SK-N-SH (cell line): Measurements from ENCODE around the gene COL5A1. TPM values are rescaled to one million over a fixed set of nuclear protein-coding genes. Genes with fewer than 3 reads are reported as not detected.

Experiments
- CTCF ChIA-PET: fragments of 300-600, 350-600 bp; formaldehyde crosslinking; extraction: SDS; loops from one replicate; lab custom pipeline; 2021; lab: Yijun Ruan, JAX
- POLR2A ChIA-PET: fragments of 350-600 bp; sonication (Branson Sonifier 250); formaldehyde crosslinking; extraction: SDS; loops from one replicate; lab custom pipeline; 2020; ENCODE audit warnings: antibody characterized with exemption, inconsistent platforms; lab: Yijun Ruan, JAX
- DNase-seq: peaks from one replicate; pipeline ENCODE4 v3.0.0; 2012
- H2AFZ ChIP-seq: fragments of 200-600 bp; sonication (generic); 2 replicates; pipeline ENCODE4 v1.8.1; 2016; ENCODE audit warnings: antibody characterized with exemption, mild to moderate bottlenecking, low read depth
- H3F3A ChIP-seq: fragments of 200-600 bp; sonication (generic); replicated peaks from 2 replicates; pipeline ENCODE3; 2016; ENCODE audit warnings: antibody characterized with exemption, mild to moderate bottlenecking; ENCODE audit not compliant: insufficient read depth
- H3K27ac ChIP-seq, 2 experiments: fragments of 200-500 bp in 1 of 2; fragments of 200-600 bp in 1 of 2; sonication (Bioruptor generic) in 1 of 2; sonication (generic), shearing (Covaris generic) in 1 of 2; 2 replicates each; pipeline versions ENCODE4 v1.5.1 to v1.6.1; 2014 to 2016; ENCODE audit warnings: low read depth in 2 of 2, inconsistent platforms in 1 of 2, low read length in 1 of 2, mild to moderate bottlenecking in 1 of 2, mixed read lengths in 1 of 2
- H3K27me3 ChIP-seq: fragments of 200-600 bp; sonication (generic), shearing (Covaris generic); 2 replicates; pipeline ENCODE4 v1.6.1; 2016; ENCODE audit warnings: mixed run types; ENCODE audit not compliant: insufficient read depth
- H3K36me3 ChIP-seq, 2 experiments: fragments of 200-500 bp in 1 of 2; fragments of 200-600 bp in 1 of 2; sonication (Bioruptor generic) in 1 of 2; sonication (generic) in 1 of 2; replicated peaks in 1 of 2; 2 replicates each; pipeline versions ENCODE3 to v1.5.1; 2014 to 2016; ENCODE audit warnings: low read length in 1 of 2, mild to moderate bottlenecking in 1 of 2; ENCODE audit not compliant: insufficient read depth in 2 of 2, control insufficient read depth in 1 of 2
- H3K4me1 ChIP-seq, 2 experiments: fragments of 200-500 bp in 1 of 2; fragments of 200-600 bp in 1 of 2; sonication (Bioruptor generic) in 1 of 2; sonication (generic), shearing (Covaris generic) in 1 of 2; 2 replicates each; pipeline versions ENCODE4 v1.5.1 to v1.6.1; 2014 to 2016; ENCODE audit warnings: low read depth in 1 of 2, low read length in 1 of 2, mixed run types in 1 of 2; ENCODE audit not compliant: insufficient read depth in 2 of 2, control insufficient read depth in 1 of 2
- H3K4me2 ChIP-seq: fragments of 200-600 bp; sonication (generic), shearing (Covaris generic); 2 replicates; pipeline ENCODE4 v1.6.1; 2017; ENCODE audit warnings: mixed run types
- H3K4me3 ChIP-seq, 2 experiments: fragments of 200-500 bp in 1 of 2; fragments of 200-600 bp in 1 of 2; sonication (Bioruptor generic) in 1 of 2; sonication (generic), shearing (Covaris generic) in 1 of 2; 2 replicates each; pipeline versions ENCODE4 v1.5.1 to v1.8.1; 2014 to 2016; ENCODE audit warnings: low read depth in 2 of 2, inconsistent platforms in 1 of 2, low read length in 1 of 2, mild to moderate bottlenecking in 1 of 2, mixed read lengths in 1 of 2, moderate library complexity in 1 of 2
- H3K79me2 ChIP-seq: fragments of 200-600 bp; sonication (generic); 2 replicates; pipeline ENCODE4 v1.8.1; 2017; ENCODE audit warnings: mild to moderate bottlenecking; ENCODE audit not compliant: insufficient read depth
- H3K9ac ChIP-seq: fragments of 200-600 bp; sonication (generic); 2 replicates; pipeline ENCODE4 v1.6.1; 2017; ENCODE audit warnings: mixed run types
- H3K9me2 ChIP-seq: fragments of 200-600 bp; sonication (generic); 2 replicates; pipeline ENCODE4 v1.6.1; 2017; ENCODE audit warnings: mixed run types
- H3K9me3 ChIP-seq: fragments of 200-600 bp; sonication (generic); 2 replicates; pipeline ENCODE4 v1.6.1; 2017; ENCODE audit warnings: mixed run types, mild to moderate bottlenecking, moderate library complexity
- H4K20me1 ChIP-seq: fragments of 200-600 bp; sonication (generic); 2 replicates; pipeline ENCODE4 v1.6.1; 2017; ENCODE audit warnings: mild to moderate bottlenecking, mixed run types; ENCODE audit not compliant: insufficient read depth
- CTCF ChIP-seq: fragments of 200-600 bp; sonication (generic); IDR thresholded peaks from 2 replicates; pipeline ENCODE4 v1.6.1; 2017; ENCODE audit warnings: antibody characterized with exemption, mild to moderate bottlenecking, moderate library complexity
- EP300 ChIP-seq, 2 experiments: IDR thresholded peaks; 2 replicates each; pipeline versions ENCODE4 v1.4.0 to v1.6.1; 2012; ENCODE audit warnings: borderline replicate concordance in 1 of 2, low read depth in 1 of 2, low read length in 1 of 2
- FOSL2 ChIP-seq: IDR thresholded peaks from 2 replicates; pipeline ENCODE4 v1.4.0; 2012; ENCODE audit warnings: low read depth, mild to moderate bottlenecking, moderate library complexity, borderline replicate concordance
- NRF1 ChIP-seq: IDR thresholded peaks from 2 replicates; pipeline ENCODE4 v1.6.1; 2012; ENCODE audit warnings: low read depth, mild to moderate bottlenecking, low read length
- REST ChIP-seq: IDR thresholded peaks from 2 replicates; pipeline ENCODE4 v1.6.1; 2012; ENCODE audit warnings: mild to moderate bottlenecking, low read depth, low read length, moderate library complexity
- ZBTB33 ChIP-seq: IDR thresholded peaks from 2 replicates; pipeline ENCODE4 v1.4.0; 2012; ENCODE audit warnings: low read depth, borderline replicate concordance
- WGBS: methylation state at CpG from one replicate; pipeline ENCODE4 v1.1.6; 2017; ENCODE audit warnings: low lambda C conversion rate; 5-methylcytosine and 5-hydroxymethylcytosine counted together
- polyA plus RNA-seq, 3 experiments: library from polyadenylated mRNA; depleted of rRNA; stranded (reverse); fragments of >200 nt; gene quantifications; 2 replicates each; pipeline ENCODE4 v1.2.3, GENCODE V29; 2012

COL5A1 gene
- polyA plus RNA-seq, 1 of the 3 experiments (the other 2 are of a cell fraction), result 73.8 TPM

GRCh38 chr9:134671341-134672113, 29.9 kb downstream of the COL5A1 start (continued):
- no peak for TF ChIP-seq REST
- no peak for TF ChIP-seq NRF1

- Histone ChIP-seq H4K20me1 (peaks cover 97% of the 10 kb centered on the region), H3K4me2 (no peak overlapping the region)
- POLR2A ChIA-PET, result no interaction called here
These were observed 34.8 kb downstream of the COL5A1 start for GRCh38 chr9:134676361-134676760.

More at GRCh38 chr9:134676361-134676760, 34.8 kb downstream of the COL5A1 start:
- H3K36me3 ChIP-seq, result peaks cover 0 to 41% of the 10 kb centered on the region in 2 experiments
- no peak for DNase-seq
- H3K9me3 ChIP-seq, result peaks cover 7% of the 10 kb centered on the region; the same call in 1 of the 2 replicates
- H3K79me2 ChIP-seq, result peaks cover 96% of the 10 kb centered on the region
- no peak overlapping the region for H3K9ac ChIP-seq
- no peak for TF ChIP-seq CTCF
- TF ChIP-seq ZBTB33, result no peak
- TF ChIP-seq FOSL2, result no peak
- TF ChIP-seq EP300 (IDR thresholded peaks at IDR 0.05; ENCODE audit: borderline replicate concordance in 1 of 2, low read depth in 1 of 2, low read length in 1 of 2), result no peak
- no peaks in the 10 kb centered on the region for H3K27me3 ChIP-seq
- no peak overlapping the region for H2AFZ ChIP-seq
- CTCF ChIA-PET, result interaction anchor here (0.9 to 1.3 kb wide), 2 partner anchors 16 to 227 kb away, joined by 3 read pairs; no protein-coding TSS in a partner anchor
- no peak overlapping the region for H3K4me3 ChIP-seq
- H3K4me1 ChIP-seq, result peaks cover 0 to 7% of the 10 kb centered on the region in 2 experiments; a peak in 1 of 4 replicates
- H3K9me2 ChIP-seq, result no peaks in the 10 kb centered on the region
- H3K27ac ChIP-seq, result no peak overlapping the region
- H3F3A ChIP-seq, result peaks cover 43% of the 10 kb centered on the region
- WGBS, result 81% methylated on average over 5 of the region's 5 CpGs
